Bladder microvascular endothelial cell (primary cell): Measurements from ENCODE around the gene CTSC. TPM values are rescaled to one million over a fixed set of nuclear protein-coding genes. Genes with fewer than 3 reads are reported as not detected.

Source experiments
- total RNA-seq: library from RNA; depleted of rRNA; stranded (reverse); fragments of >200 nt; gene quantifications from 2 replicates; pipeline ENCODE4 v1.2.3, GENCODE V29; 2014

The CTSC gene
- 20.6 and 54.6 TPM in 2 replicates for total RNA-seq

DNA sequence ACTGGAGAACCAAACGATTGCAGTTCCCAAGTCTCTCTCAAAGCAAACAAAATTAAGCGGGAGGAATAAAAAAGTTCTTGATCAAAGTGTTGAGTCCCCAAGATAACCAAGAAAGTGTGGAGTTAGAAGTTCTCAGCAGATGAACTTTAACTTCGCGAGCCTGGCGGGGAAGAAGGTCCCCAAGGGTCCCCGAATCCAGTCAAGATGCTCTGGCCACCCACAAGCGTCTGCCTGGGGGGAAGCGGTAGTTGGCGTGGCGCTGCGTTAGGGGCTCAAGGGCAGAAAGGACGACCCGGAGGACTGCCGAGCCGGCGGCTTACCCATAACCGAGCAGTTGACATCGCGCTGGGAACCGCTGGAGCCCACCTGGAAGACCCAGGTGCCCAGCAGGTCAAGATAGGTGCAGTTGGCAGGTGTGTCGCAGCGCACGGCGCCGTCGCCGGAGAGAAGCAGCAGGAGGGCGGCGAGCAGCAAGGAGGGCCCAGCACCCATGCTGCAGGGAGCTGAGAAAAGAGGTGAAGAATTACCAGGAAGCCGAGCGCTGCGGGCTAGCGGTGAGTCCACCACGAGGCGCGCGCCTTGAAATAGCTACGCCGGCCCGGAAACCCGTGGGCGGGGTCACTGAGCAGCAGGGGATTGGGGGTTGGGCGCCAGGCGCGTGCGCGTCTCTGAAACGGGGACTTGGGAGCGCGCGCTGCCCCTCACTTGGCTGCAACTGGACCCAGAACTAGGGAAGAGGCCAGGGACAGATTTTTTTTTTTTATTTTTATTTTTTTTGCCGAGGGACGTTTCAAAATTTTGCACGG is at the start of gene CTSC:
Gene CTSC (minus strand): TSS at position 556 of the 806 bp plus-strand sequence. CDS start 64 bp downstream, at position 492.

Other genes starting within 250 kb of the CTSC start
- 1.9 and 2.1 TPM in 2 replicates for gene RAB38, start 162.3 kb downstream of the CTSC start, total RNA-seq